Endothelial cell of umbilical vein (primary cell): ENCODE measurements around the gene TERF2IP. TPM values are rescaled to one million over a fixed set of nuclear protein-coding genes. Genes with fewer than 3 reads are reported as not detected.

Experiments used
- BruUV-seq: library from RNA; stranded (reverse); fragments of 400-500 nt; replicated peaks from 2 replicates; lab custom pipeline; 2021; lab: Mats Ljungman, UMichigan
- CTCF ChIA-PET: fragments of 300-600, 350-600 bp; sonication (Branson Sonifier 250); formaldehyde crosslinking; loops from one replicate; lab custom pipeline; 2021; ENCODE audit warnings: antibody characterized with exemption, inconsistent platforms; lab: Charles Lee
- POLR2A ChIA-PET: fragments of 300-600, 350-600 bp; sonication (Branson Sonifier 250); formaldehyde crosslinking; loops from one replicate; lab custom pipeline; 2021; ENCODE audit warnings: antibody characterized with exemption, inconsistent platforms; lab: Charles Lee
- DNase-seq: peaks from one replicate; pipeline ENCODE4 v3.0.0-alpha.2; 2011; ENCODE audit warnings: low read depth, low spot score
- FAIRE-seq: peaks from 2 replicates; lab custom pipeline; 2011; peaks lifted over from hg19 to GRCh38; lab: Jason Lieb, UNC
- H2AFZ ChIP-seq: 2 replicates; pipeline ENCODE4 v1.6.0; 2012; ENCODE audit warnings: low read depth, low read length, control low read depth, inconsistent platforms
- H3K27ac ChIP-seq: 2 replicates; pipeline ENCODE4 v1.5.1; 2011; ENCODE audit warnings: low read depth, mild to moderate bottlenecking, control low read depth, low read length, moderate library complexity; ENCODE audit not compliant: insufficient read depth
- H3K27me3 ChIP-seq, 2 experiments: 2 replicates each; pipeline versions ENCODE4 v1.6.0 to v1.6.1; 2011; ENCODE audit warnings: low read length in 2 of 2, mixed read lengths in 1 of 2; ENCODE audit not compliant: control insufficient read depth in 2 of 2, insufficient read depth in 2 of 2
- H3K36me3 ChIP-seq, 2 experiments: 2 replicates in 1 of 2; 3 replicates in 1 of 2; pipeline ENCODE4 v1.5.1; 2011; ENCODE audit warnings: low read length in 2 of 2, mild to moderate bottlenecking in 1 of 2, moderate library complexity in 1 of 2; ENCODE audit not compliant: control insufficient read depth in 2 of 2, insufficient read depth in 2 of 2; ENCODE audit errors: extremely low read depth in 1 of 2
- H3K4me1 ChIP-seq: 3 replicates; pipeline ENCODE4 v1.5.1; 2011; ENCODE audit warnings: mild to moderate bottlenecking, low read length; ENCODE audit not compliant: control insufficient read depth, insufficient read depth; ENCODE audit errors: extremely low read depth
- H3K4me2 ChIP-seq: 2 replicates; pipeline ENCODE4 v1.6.1; 2011; ENCODE audit warnings: low read length, control low read depth, mixed read lengths; ENCODE audit not compliant: insufficient read depth
- H3K4me3 ChIP-seq, 3 experiments: fragments of 200-600 bp in 1 of 3; sonication (generic), shearing (Covaris generic) in 1 of 3; replicated peaks in 1 of 3; 2 replicates each; pipeline ENCODE4 v1.5.1; 2011 to 2016; ENCODE audit warnings: control low read depth in 3 of 3, low read length in 3 of 3, mild to moderate bottlenecking in 2 of 3, inconsistent platforms in 1 of 3, low read depth in 1 of 3, moderate library complexity in 1 of 3; ENCODE audit not compliant: insufficient read depth in 1 of 3
- H3K79me2 ChIP-seq: 2 replicates; pipeline ENCODE4 v1.6.0; 2012; ENCODE audit warnings: low read length, inconsistent platforms; ENCODE audit not compliant: control insufficient read depth, insufficient read depth
- H3K9ac ChIP-seq: replicated peaks from 2 replicates; pipeline ENCODE3; 2011; ENCODE audit warnings: low read length, control low read depth; ENCODE audit not compliant: insufficient read depth; ENCODE audit errors: extremely low read depth
- H3K9me1 ChIP-seq: replicated peaks from 3 replicates; pipeline ENCODE4 v1.6.0; 2011; ENCODE audit warnings: mild to moderate bottlenecking, low read length; ENCODE audit not compliant: control insufficient read depth, insufficient read depth; ENCODE audit errors: extremely low read depth
- H3K9me3 ChIP-seq: replicated peaks from 2 replicates; pipeline ENCODE4 v1.5.1; 2012; ENCODE audit warnings: low read length, inconsistent platforms; ENCODE audit not compliant: control insufficient read depth, insufficient read depth
- H4K20me1 ChIP-seq: replicated peaks from 2 replicates; pipeline ENCODE3; 2011; ENCODE audit warnings: mild to moderate bottlenecking, low read length; ENCODE audit not compliant: control insufficient read depth, insufficient read depth; ENCODE audit errors: extremely low read depth
- EZH2 ChIP-seq: IDR thresholded peaks from 2 replicates; pipeline ENCODE4 v1.6.1; 2012; ENCODE audit warnings: borderline replicate concordance, low read depth, mild to moderate bottlenecking, moderate library complexity, low read length, inconsistent platforms; ENCODE audit not compliant: severe bottlenecking
- FOS ChIP-seq: IDR thresholded peaks from 2 replicates; pipeline ENCODE4 v1.6.1; 2011; ENCODE audit warnings: mild to moderate bottlenecking, low read length, moderate library complexity, borderline replicate concordance; ENCODE audit not compliant: insufficient read depth
- GATA2 ChIP-seq: IDR thresholded peaks from 2 replicates; pipeline ENCODE4 v1.7.0; 2011; ENCODE audit warnings: low read depth, mild to moderate bottlenecking, moderate library complexity, mixed read lengths, low read length; ENCODE audit not compliant: insufficient read length, insufficient read depth
- MYC ChIP-seq: IDR thresholded peaks from one replicate; pipeline ENCODE4 v1.6.1; 2011; ENCODE audit warnings: mild to moderate bottlenecking, low read depth, low read length
- POLR2A ChIP-seq: IDR thresholded peaks from 2 replicates; pipeline ENCODE4 v1.6.1; 2012; ENCODE audit warnings: low read depth, mild to moderate bottlenecking, control low read depth, low read length
- POLR2AphosphoS5 ChIP-seq: IDR thresholded peaks from 2 replicates; pipeline ENCODE4 v1.6.1; 2012; ENCODE audit warnings: low read depth, mild to moderate bottlenecking, control low read depth, low read length, moderate library complexity; ENCODE audit not compliant: insufficient read depth
- dilution Hi-C: fragments of 300-500 bp; cut with MboI; formaldehyde crosslinking; loops from one replicate; pipeline ENCODE4 v1.15.0; 2019; ENCODE audit warnings: low sequenced_read_pairs; ENCODE audit not compliant: extremely low pct_ligation_motif_present
- intact Hi-C: fragments of 100-400 bp; cut with micrococcal nuclease; formaldehyde crosslinking; loops from one replicate; pipeline ENCODE4 v1.10.0; 2022
- polyA plus RNA-seq, 4 experiments: library from polyadenylated mRNA; depleted of rRNA in 3 of 4; stranded (reverse) in 3 of 4; unstranded in 1 of 4; fragments of >200 nt; gene quantifications; 2 replicates each; pipeline versions ENCODE4 v1.2.1 to v1.2.3, GENCODE V29; 2011 to 2012; ENCODE audit warnings: missing spikeins in 1 of 4
- total RNA-seq: library from RNA; stranded (reverse); gene quantifications from 2 replicates; pipeline ENCODE4 v1.2.3, GENCODE V29; 2021
- TF ChIP-seq, protein P1 (sequence below): IDR thresholded peaks from 2 replicates; pipeline ENCODE4 v1.6.1; 2011; ENCODE audit not compliant: insufficient read depth, insufficient read length
- TF ChIP-seq, protein P2 (sequence below), 2 donors: IDR thresholded peaks; 1 replicate in 1 of 2; 2 replicates in 1 of 2; pipeline ENCODE4 v1.5.1; 2011; ENCODE audit warnings: low read length in 2 of 2, mild to moderate bottlenecking in 2 of 2, moderate library complexity in 2 of 2, control low read depth in 1 of 2, inconsistent platforms in 1 of 2, low read depth in 1 of 2; ENCODE audit not compliant: insufficient read depth in 1 of 2; ENCODE audit errors: extremely low read depth in 1 of 2

Gene TERF2IP
- total and polyA plus RNA-seq, 2 donors (not counting 3 experiments of a cell fraction or from before 2014, with no cell fraction given), result 19.0 to 41.5 TPM

DNA sequence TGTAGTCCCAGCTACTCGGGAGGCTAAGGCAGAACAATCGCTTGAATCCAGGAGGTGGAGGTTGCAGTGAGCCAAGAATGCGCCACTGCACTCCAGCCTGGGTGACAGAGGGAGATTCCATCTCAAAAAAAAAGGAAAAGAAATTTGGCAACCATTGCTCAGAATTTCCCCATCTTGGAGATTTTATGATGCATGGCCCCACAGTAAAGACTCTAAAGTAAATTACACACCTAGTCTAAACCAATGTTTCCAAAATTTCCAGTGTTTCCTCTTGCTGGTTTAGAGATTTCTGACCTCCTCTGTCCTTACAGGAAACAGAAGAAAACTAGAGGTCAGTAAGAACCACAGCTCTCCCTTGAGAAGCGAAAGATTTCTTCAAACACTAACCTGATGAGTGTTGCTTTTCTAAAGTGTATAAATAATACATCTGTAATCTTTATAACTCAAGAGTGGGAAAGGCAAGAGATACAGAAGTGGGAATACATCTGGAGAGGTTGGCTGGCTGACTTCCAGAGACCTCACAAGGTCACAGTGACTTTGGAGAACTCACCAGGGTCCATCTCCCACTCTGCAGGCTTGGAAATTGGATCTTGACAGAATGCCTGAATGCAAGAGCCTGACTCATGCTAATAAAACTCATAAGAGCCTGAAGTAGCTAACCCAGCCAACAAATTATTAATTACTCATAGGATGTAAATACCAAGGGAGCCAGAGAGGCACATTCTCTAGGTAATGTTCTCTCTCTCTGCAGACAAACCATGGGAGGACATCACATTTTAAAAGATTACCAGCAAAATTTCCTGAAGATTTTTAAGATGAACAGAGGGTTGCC lies 33.3 kb upstream of the TERF2IP start:
- Histone ChIP-seq H3K9ac (no peak overlapping the region), H3K36me3 (peaks cover 7 to 14% of the 10 kb centered on the region in 2 experiments), H2AFZ (no peak overlapping the region), H3K9me3 (no peaks in the 10 kb centered on the region), H3K27ac (no peak overlapping the region), H4K20me1 (no peaks in the 10 kb centered on the region), H3K79me2 (no peaks in the 10 kb centered on the region), H3K4me1 (no peaks in the 10 kb centered on the region), H3K9me1 (no peaks in the 10 kb centered on the region), H3K4me2 (no peak overlapping the region), H3K4me3 (no peak overlapping the region), H3K27me3 (no peaks in the 10 kb centered on the region)
- DNase-seq (no peak), FAIRE-seq (no peak)
- intact Hi-C loops (no loop called here), dilution Hi-C loops (no loop called here)
- TF ChIP-seq FOS (peak; percentile 56), POLR2A (no peak), EZH2 (no peak), MYC (no peak), GATA2 (no peak), POLR2AphosphoS5 (no peak)
- TF ChIP-seq, protein P1, sequence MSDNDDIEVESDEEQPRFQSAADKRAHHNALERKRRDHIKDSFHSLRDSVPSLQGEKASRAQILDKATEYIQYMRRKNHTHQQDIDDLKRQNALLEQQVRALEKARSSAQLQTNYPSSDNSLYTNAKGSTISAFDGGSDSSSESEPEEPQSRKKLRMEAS, result no peak
- TF ChIP-seq, protein P2, sequence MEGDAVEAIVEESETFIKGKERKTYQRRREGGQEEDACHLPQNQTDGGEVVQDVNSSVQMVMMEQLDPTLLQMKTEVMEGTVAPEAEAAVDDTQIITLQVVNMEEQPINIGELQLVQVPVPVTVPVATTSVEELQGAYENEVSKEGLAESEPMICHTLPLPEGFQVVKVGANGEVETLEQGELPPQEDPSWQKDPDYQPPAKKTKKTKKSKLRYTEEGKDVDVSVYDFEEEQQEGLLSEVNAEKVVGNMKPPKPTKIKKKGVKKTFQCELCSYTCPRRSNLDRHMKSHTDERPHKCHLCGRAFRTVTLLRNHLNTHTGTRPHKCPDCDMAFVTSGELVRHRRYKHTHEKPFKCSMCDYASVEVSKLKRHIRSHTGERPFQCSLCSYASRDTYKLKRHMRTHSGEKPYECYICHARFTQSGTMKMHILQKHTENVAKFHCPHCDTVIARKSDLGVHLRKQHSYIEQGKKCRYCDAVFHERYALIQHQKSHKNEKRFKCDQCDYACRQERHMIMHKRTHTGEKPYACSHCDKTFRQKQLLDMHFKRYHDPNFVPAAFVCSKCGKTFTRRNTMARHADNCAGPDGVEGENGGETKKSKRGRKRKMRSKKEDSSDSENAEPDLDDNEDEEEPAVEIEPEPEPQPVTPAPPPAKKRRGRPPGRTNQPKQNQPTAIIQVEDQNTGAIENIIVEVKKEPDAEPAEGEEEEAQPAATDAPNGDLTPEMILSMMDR (IDR thresholded peaks at IDR 0.05; ENCODE audit: extremely low read depth in 1 of 2, insufficient read depth in 1 of 2, low read depth in 1 of 2, low read length in 2 of 2), result no peak
- BruUV-seq, result no TSS peak
- ChIA-PET POLR2A (no interaction called here), CTCF (interaction anchor here (1.1 kb wide), 1 partner anchor 14 kb away, joined by 6 read pairs; no protein-coding TSS in a partner anchor)
